ENCODE data around the gene SLC17A3.

Gene SLC17A3

GRCh38 chr6:25896252-25896651, 22.2 kb upstream of the SLC17A3 start:
- WGBS, 2 donors (ENCODE audit: extremely low coverage in 2 of 2, insufficient read length in 2 of 2, insufficient replicate concordance in 1 of 2): no CpG with 5 or more reads among the region's 3 CpGs
- H2BK120ac ChIP-seq (ENCODE audit: low read depth, low read length): no peak overlapping the region
- no peak overlapping the region for H2BK12ac ChIP-seq (ENCODE audit: low read length)
- H3K9ac ChIP-seq (ENCODE audit: low read depth, low read length, poor library complexity): no peak overlapping the region
- H3K4me1 ChIP-seq (ENCODE audit: control insufficient read depth in 2 of 2, insufficient read depth in 1 of 2, low read depth in 1 of 2, low read length in 2 of 2): peaks cover 3 to 9% of the 10 kb centered on the region in 2 donors
- H4K91ac ChIP-seq (ENCODE audit: low read depth, low read length, poor library complexity): no peak overlapping the region
- H3K14ac ChIP-seq (ENCODE audit: low read length): no peak overlapping the region
- no peak overlapping the region for H2AK5ac ChIP-seq (ENCODE audit: low read depth, low read length)
- no peak overlapping the region for H3K4me2 ChIP-seq (ENCODE audit: insufficient read depth, low read length, poor library complexity, severe bottlenecking)
- no peak overlapping the region for H4K8ac ChIP-seq (ENCODE audit: low read depth, low read length)
- H3K36me3 ChIP-seq (replicated peaks in 1 of 2; ENCODE audit: control insufficient read depth in 2 of 2, insufficient read depth in 2 of 2, low read length in 2 of 2): no peaks in the 10 kb centered on the region
- no peaks in the 10 kb centered on the region for H3K79me1 ChIP-seq (ENCODE audit: low read depth, low read length)
- DNase-seq (ENCODE audit: low spot score): no peak
- no peak overlapping the region for H3K27ac ChIP-seq (replicated peaks; ENCODE audit: low read length)
- H2BK15ac ChIP-seq (ENCODE audit: low read length): no peak overlapping the region
- no peak overlapping the region for H3K18ac ChIP-seq (ENCODE audit: low read length)
- H2AFZ ChIP-seq (ENCODE audit: low read length): no peak overlapping the region
- H3K4me3 ChIP-seq (ENCODE audit: low read length in 2 of 2): no peak overlapping the region
- no peak overlapping the region for H3K4ac ChIP-seq (ENCODE audit: low read length)
- H3K9me3 ChIP-seq (replicated peaks in 1 of 2; ENCODE audit: control insufficient read depth in 2 of 2, insufficient read depth in 1 of 2, low read depth in 1 of 2, low read length in 2 of 2): no peaks in the 10 kb centered on the region
- H2BK5ac ChIP-seq (ENCODE audit: low read length): no peak overlapping the region
- no peaks in the 10 kb centered on the region for H3K27me3 ChIP-seq (ENCODE audit: control insufficient read depth in 3 of 3, insufficient read depth in 3 of 3, low read depth in 1 of 3, low read length in 3 of 3)
- H3K23ac ChIP-seq (ENCODE audit: low read depth, low read length, poor library complexity): no peak overlapping the region

- H3K14ac ChIP-seq (ENCODE audit: low read length): no peak overlapping the region
- no peak overlapping the region for H4K8ac ChIP-seq (ENCODE audit: low read depth, low read length)
- no peak overlapping the region for H3K4me3 ChIP-seq (ENCODE audit: low read length in 2 of 2)
- H3K9ac ChIP-seq (ENCODE audit: low read depth, low read length, poor library complexity): no peak overlapping the region
- no peak overlapping the region for H3K27ac ChIP-seq (replicated peaks; ENCODE audit: low read length)
- H3K23ac ChIP-seq (ENCODE audit: low read depth, low read length, poor library complexity): no peak overlapping the region
- no peak overlapping the region for H4K91ac ChIP-seq (ENCODE audit: low read depth, low read length, poor library complexity)
- no peak overlapping the region for H2BK15ac ChIP-seq (ENCODE audit: low read length)
- H3K4me2 ChIP-seq (ENCODE audit: insufficient read depth, low read length, poor library complexity, severe bottlenecking): no peak overlapping the region
- H3K36me3 ChIP-seq (replicated peaks in 1 of 2; ENCODE audit: control insufficient read depth in 2 of 2, insufficient read depth in 2 of 2, low read length in 2 of 2): no peaks in the 10 kb centered on the region
- H2AK5ac ChIP-seq (ENCODE audit: low read depth, low read length): no peak overlapping the region
- H2BK120ac ChIP-seq (ENCODE audit: low read depth, low read length): no peak overlapping the region
- no peaks in the 10 kb centered on the region for H3K27me3 ChIP-seq (ENCODE audit: control insufficient read depth in 3 of 3, insufficient read depth in 3 of 3, low read depth in 1 of 3, low read length in 3 of 3)
- H2AFZ ChIP-seq (ENCODE audit: low read length): no peak overlapping the region
- H2BK5ac ChIP-seq (ENCODE audit: low read length): no peak overlapping the region
- peaks cover 3 to 9% of the 10 kb centered on the region in 2 donors for H3K4me1 ChIP-seq (ENCODE audit: control insufficient read depth in 2 of 2, insufficient read depth in 1 of 2, low read depth in 1 of 2, low read length in 2 of 2)
- no peak overlapping the region for H2BK12ac ChIP-seq (ENCODE audit: low read length)
- H3K9me3 ChIP-seq (replicated peaks in 1 of 2; ENCODE audit: control insufficient read depth in 2 of 2, insufficient read depth in 1 of 2, low read depth in 1 of 2, low read length in 2 of 2): no peaks in the 10 kb centered on the region
- no peaks in the 10 kb centered on the region for H3K79me1 ChIP-seq (ENCODE audit: low read depth, low read length)
- H3K18ac ChIP-seq (ENCODE audit: low read length): no peak overlapping the region
- no peak overlapping the region for H3K4ac ChIP-seq (ENCODE audit: low read length)
- no CpG with 5 or more reads among the region's 1 CpG for WGBS, 2 donors (ENCODE audit: extremely low coverage in 2 of 2, insufficient read length in 2 of 2, insufficient replicate concordance in 1 of 2)
- no peak for DNase-seq (ENCODE audit: low spot score)
These were observed 21.7 kb upstream of the SLC17A3 start for GRCh38 chr6:25895771-25896170.

- Histone ChIP-seq H3K4me1 (ENCODE audit: control insufficient read depth in 2 of 2, insufficient read depth in 1 of 2, low read depth in 1 of 2, low read length in 2 of 2) (peaks cover 2 to 3% of the 10 kb centered on the region in 2 donors), H2AFZ (ENCODE audit: low read length) (no peak overlapping the region), H2BK120ac (ENCODE audit: low read depth, low read length) (no peak overlapping the region), H4K8ac (ENCODE audit: low read depth, low read length) (no peak overlapping the region), H4K91ac (ENCODE audit: low read depth, low read length, poor library complexity) (no peak overlapping the region), H3K79me1 (ENCODE audit: low read depth, low read length) (no peaks in the 10 kb centered on the region), H3K18ac (ENCODE audit: low read length) (no peak overlapping the region), H3K36me3 (replicated peaks in 1 of 2; ENCODE audit: control insufficient read depth in 2 of 2, insufficient read depth in 2 of 2, low read length in 2 of 2) (no peaks in the 10 kb centered on the region), H2BK15ac (ENCODE audit: low read length) (no peak overlapping the region), H2BK5ac (ENCODE audit: low read length) (no peak overlapping the region), H2BK12ac (ENCODE audit: low read length) (no peak overlapping the region), H3K23ac (ENCODE audit: low read depth, low read length, poor library complexity) (no peak overlapping the region), H2AK5ac (ENCODE audit: low read depth, low read length) (no peak overlapping the region), H3K4me2 (ENCODE audit: insufficient read depth, low read length, poor library complexity, severe bottlenecking) (no peak overlapping the region), H3K9me3 (replicated peaks in 1 of 2; ENCODE audit: control insufficient read depth in 2 of 2, insufficient read depth in 1 of 2, low read depth in 1 of 2, low read length in 2 of 2) (no peaks in the 10 kb centered on the region), H3K9ac (ENCODE audit: low read depth, low read length, poor library complexity) (no peak overlapping the region), H3K4ac (ENCODE audit: low read length) (no peak overlapping the region), H3K4me3 (ENCODE audit: low read length in 2 of 2) (no peak overlapping the region), H3K27ac (replicated peaks; ENCODE audit: low read length) (no peak overlapping the region), H3K27me3 (ENCODE audit: control insufficient read depth in 3 of 3, insufficient read depth in 3 of 3, low read depth in 1 of 3, low read length in 3 of 3) (no peaks in the 10 kb centered on the region), H3K14ac (ENCODE audit: low read length) (no peak overlapping the region)
- DNase-seq (ENCODE audit: low spot score): no peak
- WGBS, 2 donors (ENCODE audit: extremely low coverage in 2 of 2, insufficient read length in 2 of 2, insufficient replicate concordance in 1 of 2): no CpG with 5 or more reads among the region's 6 CpGs
These were observed 19.7 kb upstream of the SLC17A3 start for GRCh38 chr6:25893778-25894177.

GRCh38 chr6:25892877-25893276, 18.8 kb upstream of the SLC17A3 start:
- no peak overlapping the region for H2BK5ac ChIP-seq (ENCODE audit: low read length)
- no peak overlapping the region for H2BK120ac ChIP-seq (ENCODE audit: low read depth, low read length)
- H3K4ac ChIP-seq (ENCODE audit: low read length): no peak overlapping the region
- no peak overlapping the region for H4K91ac ChIP-seq (ENCODE audit: low read depth, low read length, poor library complexity)
- no peaks in the 10 kb centered on the region for H3K9me3 ChIP-seq (replicated peaks in 1 of 2; ENCODE audit: control insufficient read depth in 2 of 2, insufficient read depth in 1 of 2, low read depth in 1 of 2, low read length in 2 of 2)
- H3K14ac ChIP-seq (ENCODE audit: low read length): no peak overlapping the region
- H3K79me1 ChIP-seq (ENCODE audit: low read depth, low read length): no peaks in the 10 kb centered on the region
- H3K27ac ChIP-seq (replicated peaks; ENCODE audit: low read length): no peak overlapping the region
- H2AFZ ChIP-seq (ENCODE audit: low read length): no peak overlapping the region
- no peak overlapping the region for H3K9ac ChIP-seq (ENCODE audit: low read depth, low read length, poor library complexity)
- H2BK12ac ChIP-seq (ENCODE audit: low read length): no peak overlapping the region
- no peak overlapping the region for H2AK5ac ChIP-seq (ENCODE audit: low read depth, low read length)
- no peak overlapping the region for H3K4me3 ChIP-seq (ENCODE audit: low read length in 2 of 2)
- H3K4me1 ChIP-seq (ENCODE audit: control insufficient read depth in 2 of 2, insufficient read depth in 1 of 2, low read depth in 1 of 2, low read length in 2 of 2): no peaks in the 10 kb centered on the region
- DNase-seq (ENCODE audit: low spot score): no peak
- H3K23ac ChIP-seq (ENCODE audit: low read depth, low read length, poor library complexity): no peak overlapping the region
- H3K4me2 ChIP-seq (ENCODE audit: insufficient read depth, low read length, poor library complexity, severe bottlenecking): no peak overlapping the region
- H3K18ac ChIP-seq (ENCODE audit: low read length): no peak overlapping the region
- no peak overlapping the region for H4K8ac ChIP-seq (ENCODE audit: low read depth, low read length)
- H2BK15ac ChIP-seq (ENCODE audit: low read length): no peak overlapping the region
- H3K27me3 ChIP-seq (ENCODE audit: control insufficient read depth in 3 of 3, insufficient read depth in 3 of 3, low read depth in 1 of 3, low read length in 3 of 3): no peaks in the 10 kb centered on the region
- no peaks in the 10 kb centered on the region for H3K36me3 ChIP-seq (replicated peaks in 1 of 2; ENCODE audit: control insufficient read depth in 2 of 2, insufficient read depth in 2 of 2, low read length in 2 of 2)

Measured in neuronal stem cell (in vitro differentiated cells).